Neural progenitor cell (in vitro differentiated cells): ENCODE data around the gene MEF2B.

Experiments used
- EZH2 ChIP-seq: fragments of 200-600 bp; sonication (generic); IDR thresholded peaks from 2 replicates; pipeline ENCODE4 v1.6.1; 2017; ENCODE audit warnings: antibody characterized with exemption, mild to moderate bottlenecking, moderate library complexity
- TF ChIP-seq, protein P1 (sequence below): fragments of 200-600 bp; sonication (generic); IDR thresholded peaks from 2 replicates; pipeline ENCODE4 v1.5.1; 2017; ENCODE audit warnings: antibody characterized with exemption, mild to moderate bottlenecking

DNA sequence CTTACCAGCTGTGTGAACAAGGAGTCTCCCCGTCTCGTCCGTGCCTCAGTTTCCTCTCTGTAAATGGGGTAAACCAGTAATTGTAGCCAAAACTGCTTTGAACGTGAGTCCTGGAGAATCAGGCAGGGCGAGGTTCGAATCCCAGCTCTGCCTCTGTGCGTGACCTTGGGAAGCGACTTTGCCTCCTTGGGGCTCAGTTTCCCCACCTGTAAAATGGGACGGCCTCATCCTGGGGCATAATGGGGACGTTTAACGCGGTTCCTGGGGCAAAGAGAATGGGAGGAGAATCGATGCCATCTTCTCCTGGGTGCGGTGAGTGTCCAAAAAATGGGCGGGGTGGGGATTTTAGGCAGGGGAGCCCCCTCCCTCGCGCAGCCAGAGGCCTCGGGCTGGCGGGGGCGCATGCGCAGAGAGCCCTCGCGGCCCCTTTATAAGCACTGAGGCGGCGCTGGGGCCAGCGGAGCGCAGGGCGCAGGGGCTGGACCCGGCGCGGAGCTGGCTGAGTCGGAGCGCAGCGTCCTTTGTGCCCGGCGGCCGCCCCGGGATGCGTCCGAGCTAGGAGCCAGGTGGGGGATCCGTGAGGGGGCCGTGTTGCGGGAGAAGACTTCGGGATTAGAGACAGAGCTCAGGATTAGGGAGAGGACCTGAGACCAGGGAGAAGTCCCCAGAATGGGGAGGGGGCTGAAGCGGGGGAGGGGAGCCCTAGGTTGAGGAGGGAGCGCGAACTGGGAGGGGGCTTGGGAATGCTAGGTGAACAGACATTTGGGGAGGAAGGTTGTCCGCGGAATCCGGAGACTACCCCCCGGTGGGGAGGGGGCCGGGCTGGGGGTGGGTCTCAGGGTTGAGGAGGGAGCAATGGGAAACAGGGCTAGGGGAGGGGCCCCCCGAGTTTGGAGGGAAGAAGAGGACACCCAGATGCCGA, 41.7 kb upstream of the MEF2B start, which contains the start of gene NCAN:
- TF ChIP-seq, protein P1, sequence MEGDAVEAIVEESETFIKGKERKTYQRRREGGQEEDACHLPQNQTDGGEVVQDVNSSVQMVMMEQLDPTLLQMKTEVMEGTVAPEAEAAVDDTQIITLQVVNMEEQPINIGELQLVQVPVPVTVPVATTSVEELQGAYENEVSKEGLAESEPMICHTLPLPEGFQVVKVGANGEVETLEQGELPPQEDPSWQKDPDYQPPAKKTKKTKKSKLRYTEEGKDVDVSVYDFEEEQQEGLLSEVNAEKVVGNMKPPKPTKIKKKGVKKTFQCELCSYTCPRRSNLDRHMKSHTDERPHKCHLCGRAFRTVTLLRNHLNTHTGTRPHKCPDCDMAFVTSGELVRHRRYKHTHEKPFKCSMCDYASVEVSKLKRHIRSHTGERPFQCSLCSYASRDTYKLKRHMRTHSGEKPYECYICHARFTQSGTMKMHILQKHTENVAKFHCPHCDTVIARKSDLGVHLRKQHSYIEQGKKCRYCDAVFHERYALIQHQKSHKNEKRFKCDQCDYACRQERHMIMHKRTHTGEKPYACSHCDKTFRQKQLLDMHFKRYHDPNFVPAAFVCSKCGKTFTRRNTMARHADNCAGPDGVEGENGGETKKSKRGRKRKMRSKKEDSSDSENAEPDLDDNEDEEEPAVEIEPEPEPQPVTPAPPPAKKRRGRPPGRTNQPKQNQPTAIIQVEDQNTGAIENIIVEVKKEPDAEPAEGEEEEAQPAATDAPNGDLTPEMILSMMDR: no peak
- no peak for TF ChIP-seq EZH2
